Left lung (tissue), 10 donors: ENCODE results near the gene C14orf180. TPM values are rescaled to one million over a fixed set of nuclear protein-coding genes. Genes with fewer than 3 reads are reported as not detected.

Experiments used
- ATAC-seq: fragments of 200-7000 bp; cut with Tn5 transposase; one replicate; pipeline ENCODE4 v1.9.1; 2020; ENCODE audit warnings: moderate library complexity
- DNase-seq, 4 donors: peaks; one replicate each; pipeline ENCODE4 v3.0.0-alpha.2; 2013 to 2020
- H3K27ac ChIP-seq, 2 donors: fragments of 200-600 bp; sonication (generic) in 1 of 2; one replicate each; pipeline versions ENCODE4 v1.5.0 to v1.8.0; 2020 to 2021
- H3K27me3 ChIP-seq, 2 donors: fragments of 200-600 bp; sonication (generic) in 1 of 2; one replicate each; pipeline versions ENCODE4 v1.5.0 to v1.8.0; 2020 to 2021
- H3K36me3 ChIP-seq, 2 donors: fragments of 200-600 bp; sonication (generic) in 1 of 2; one replicate each; pipeline versions ENCODE4 v1.5.0 to v1.8.0; 2020 to 2021
- H3K4me1 ChIP-seq, 2 donors: fragments of 200-600 bp; one replicate each; pipeline ENCODE4 v1.8.0; 2021
- H3K4me3 ChIP-seq, 2 donors: fragments of 200-600 bp; sonication (generic) in 1 of 2; one replicate each; pipeline versions ENCODE4 v1.5.0 to v1.8.0; 2020 to 2021; ENCODE audit warnings: mild to moderate bottlenecking in 1 of 2
- H3K9me3 ChIP-seq, 2 donors: fragments of 200-600 bp; sonication (generic) in 1 of 2; one replicate each; pipeline versions ENCODE4 v1.5.0 to v1.8.0; 2020 to 2021
- CTCF ChIP-seq, 2 donors: fragments of 200-600 bp; sonication (generic) in 1 of 2; IDR thresholded peaks; one replicate each; pipeline versions ENCODE4 v1.5.0 to v1.8.0; 2021; ENCODE audit warnings: antibody characterized with exemption in 2 of 2
- intact Hi-C, 2 donors: fragments of 100-400 bp; cut with DNase I; formaldehyde crosslinking; loops; one replicate each; pipeline versions ENCODE4 v1.11.2 to v1.14.2; 2022
- polyA plus RNA-seq, 6 donors: library from polyadenylated mRNA; unstranded; fragments of 120-200 nt; gene quantifications; one replicate each; pipeline ENCODE4 v1.2.1, GENCODE V29; 2013; ENCODE audit not compliant: insufficient read length in 6 of 6
- total RNA-seq, 2 donors: library from RNA; stranded (reverse); fragmentation: NEBNext Ultra II Directional; extraction: Animal tissue kit (Norgen Biotek cat#: 25700); gene quantifications; one replicate each; pipeline ENCODE4 v1.2.1, GENCODE V29; 2021
- donor health status: DM: no; HTN: yes; CAD: no.
- donor health status: DM: no; HTN: no; CAD: no.

Gene C14orf180
- total and polyA plus RNA-seq, 8 donors = not detected

DNA sequence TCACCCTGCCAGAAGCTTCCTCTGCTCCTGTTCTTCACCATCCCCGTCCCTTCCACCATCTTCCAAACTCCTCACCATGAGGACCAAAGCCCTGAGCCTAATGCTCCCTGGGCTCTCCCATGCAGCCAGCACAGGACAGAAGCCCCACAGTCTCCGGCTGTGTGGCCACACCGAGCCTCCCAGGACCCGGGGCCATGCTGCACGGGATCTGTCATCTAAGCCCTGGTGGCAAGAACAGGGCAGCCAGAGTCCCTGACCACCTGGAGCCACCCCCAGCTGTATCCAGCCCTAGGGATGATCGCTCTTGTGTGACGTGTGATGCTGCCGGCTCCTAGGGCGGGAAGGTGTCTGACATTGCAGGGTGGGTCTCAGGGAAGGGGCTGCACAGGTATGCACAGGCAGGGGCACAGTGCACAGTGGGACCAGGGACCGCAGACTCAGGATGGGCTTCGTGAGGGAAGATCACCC is 16.9 kb downstream of the C14orf180 start:
- no peaks in the 10 kb centered on the region for H3K4me1 ChIP-seq
- intact Hi-C loops = no loop called here
- no peak for TF ChIP-seq CTCF (IDR thresholded peaks at IDR 0.05)
- ATAC-seq (no peak), DNase-seq (peak in 1 of 4 donors; percentile 57)
- H3K27ac ChIP-seq = no peak overlapping the region
- H3K36me3 ChIP-seq = no peaks in the 10 kb centered on the region
- H3K4me3 ChIP-seq = no peak overlapping the region
- peaks cover 0 to 93% of the 10 kb centered on the region in 2 donors for H3K27me3 ChIP-seq
- H3K9me3 ChIP-seq = no peaks in the 10 kb centered on the region

GRCh38 chr14:104596927-104597351 is 17.4 kb downstream of the C14orf180 start:
- DNase-seq (peak in 1 of 4 donors; percentile 48), ATAC-seq (no peak)
- H3K27ac ChIP-seq = no peak overlapping the region
- H3K4me1 ChIP-seq = no peaks in the 10 kb centered on the region
- no peaks in the 10 kb centered on the region for H3K9me3 ChIP-seq
- intact Hi-C loops = no loop called here
- TF ChIP-seq CTCF (IDR thresholded peaks at IDR 0.05) = no peak
- peaks cover 0 to 93% of the 10 kb centered on the region in 2 donors for H3K27me3 ChIP-seq
- H3K36me3 ChIP-seq = no peaks in the 10 kb centered on the region
- no peak overlapping the region for H3K4me3 ChIP-seq

GRCh38 chr14:104597576-104597975 is 18.0 kb downstream of the C14orf180 start:
- DNase-seq = peak in 1 of 4 donors; percentile 38

DNA sequence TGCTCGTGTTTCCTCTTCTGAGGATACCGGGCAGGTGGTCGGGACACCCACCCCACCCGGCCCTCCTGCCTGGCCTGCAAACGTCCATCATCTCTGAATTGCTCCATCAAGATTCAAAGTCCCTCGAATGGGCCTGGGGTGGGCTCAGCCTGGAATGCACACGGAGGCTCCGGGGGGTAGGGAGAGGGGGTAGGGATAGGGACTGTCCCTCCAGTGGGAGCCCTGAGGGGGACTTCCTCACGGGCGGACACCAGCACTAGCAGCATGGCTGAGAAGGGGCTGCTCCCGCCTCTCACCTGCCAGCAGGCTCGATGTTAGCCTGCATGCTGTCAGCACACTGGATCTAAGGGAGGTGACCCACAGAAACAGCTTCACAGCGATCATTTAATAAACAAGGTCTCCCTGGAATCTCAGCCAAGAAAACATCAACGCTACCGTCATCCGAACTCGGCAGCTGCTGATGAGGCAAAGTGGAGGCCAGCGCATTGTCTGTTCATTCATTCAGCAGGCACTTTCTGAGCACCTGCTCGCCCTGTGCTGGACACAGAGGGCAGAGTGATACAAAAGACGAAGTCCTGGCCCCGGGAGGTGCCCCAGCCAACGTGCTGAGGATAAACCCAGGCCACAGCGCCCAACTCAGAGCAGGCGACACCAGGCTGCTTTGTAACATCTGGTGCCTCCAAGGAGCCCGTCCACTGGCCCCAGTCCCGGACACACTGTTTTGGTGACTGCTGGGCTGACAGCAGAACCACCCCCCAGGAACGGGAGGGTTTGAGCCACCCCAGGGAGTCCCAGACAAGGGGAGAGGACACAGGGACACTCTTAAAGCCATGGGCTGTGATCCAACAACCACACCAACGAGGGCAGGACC is 18.7 kb downstream of the C14orf180 start:
- Histone ChIP-seq H3K27me3 (peaks cover 0 to 99% of the 10 kb centered on the region in 2 donors), H3K4me3 (no peak overlapping the region), H3K9me3 (no peaks in the 10 kb centered on the region), H3K36me3 (no peaks in the 10 kb centered on the region), H3K4me1 (no peaks in the 10 kb centered on the region), H3K27ac (no peak overlapping the region)
- intact Hi-C loops = no loop called here
- no peak for TF ChIP-seq CTCF (IDR thresholded peaks at IDR 0.05)
- ATAC-seq = no peak
- DNase-seq = peak in 2 of 4 donors; percentile 19 to 65

More at GRCh38 chr14:104597576-104597975, 18.0 kb downstream of the C14orf180 start:
- Histone ChIP-seq H3K36me3 (no peaks in the 10 kb centered on the region), H3K27me3 (peaks cover 0 to 99% of the 10 kb centered on the region in 2 donors), H3K4me3 (no peak overlapping the region), H3K4me1 (no peaks in the 10 kb centered on the region), H3K9me3 (no peaks in the 10 kb centered on the region), H3K27ac (no peak overlapping the region)
- intact Hi-C loops = no loop called here
- no peak for TF ChIP-seq CTCF (IDR thresholded peaks at IDR 0.05)
- ATAC-seq = no peak

DNA sequence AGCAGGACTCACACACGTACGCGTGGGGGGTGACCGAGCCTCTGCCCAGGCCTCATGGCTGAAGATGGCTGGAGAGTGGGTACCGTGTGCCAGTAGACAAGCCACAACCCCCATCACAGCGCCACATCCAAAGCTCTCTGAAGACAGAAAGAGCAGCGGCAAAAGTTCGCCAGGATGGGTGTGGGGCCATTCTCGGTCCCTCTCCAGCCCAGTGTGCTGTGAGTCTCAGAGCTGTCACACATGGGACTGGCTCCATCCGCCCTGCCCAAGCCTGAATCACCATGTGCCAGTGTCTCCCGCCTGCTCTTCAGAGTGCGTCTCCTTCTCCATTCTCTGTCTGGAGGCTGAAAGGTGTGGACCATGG is 19.3 kb downstream of the C14orf180 start:
- no peak for TF ChIP-seq CTCF (IDR thresholded peaks at IDR 0.05)
- no peaks in the 10 kb centered on the region for H3K4me1 ChIP-seq
- ATAC-seq (no peak), DNase-seq (peak in 1 of 4 donors; percentile 15)
- H3K27me3 ChIP-seq = peaks cover 4 to 99% of the 10 kb centered on the region in 2 donors
- H3K36me3 ChIP-seq = no peaks in the 10 kb centered on the region
- no peak overlapping the region for H3K4me3 ChIP-seq
- no peak overlapping the region for H3K27ac ChIP-seq
- no peaks in the 10 kb centered on the region for H3K9me3 ChIP-seq
- intact Hi-C loops = no loop called here
